Neural cell (in vitro differentiated cells): ENCODE results near the gene PPP1R1A.

Experiments
- CTCF ChIP-seq: fragments of 450-650 bp; IDR thresholded peaks from 2 replicates; pipeline ENCODE4 v1.5.1; 2014; ENCODE audit warnings: antibody characterized with exemption, mild to moderate bottlenecking, moderate library complexity; ENCODE audit not compliant: poor library complexity, severe bottlenecking
- POLR2AphosphoS5 ChIP-seq: IDR thresholded peaks from 2 replicates; pipeline ENCODE4 v1.6.1; 2012
- SMC3 ChIP-seq: fragments of 450-650 bp; conservative IDR thresholded peaks from 2 replicates; pipeline ENCODE4 v1.6.1; 2014; ENCODE audit warnings: antibody characterized with exemption, mild to moderate bottlenecking, moderate library complexity; ENCODE audit not compliant: poor library complexity

DNA sequence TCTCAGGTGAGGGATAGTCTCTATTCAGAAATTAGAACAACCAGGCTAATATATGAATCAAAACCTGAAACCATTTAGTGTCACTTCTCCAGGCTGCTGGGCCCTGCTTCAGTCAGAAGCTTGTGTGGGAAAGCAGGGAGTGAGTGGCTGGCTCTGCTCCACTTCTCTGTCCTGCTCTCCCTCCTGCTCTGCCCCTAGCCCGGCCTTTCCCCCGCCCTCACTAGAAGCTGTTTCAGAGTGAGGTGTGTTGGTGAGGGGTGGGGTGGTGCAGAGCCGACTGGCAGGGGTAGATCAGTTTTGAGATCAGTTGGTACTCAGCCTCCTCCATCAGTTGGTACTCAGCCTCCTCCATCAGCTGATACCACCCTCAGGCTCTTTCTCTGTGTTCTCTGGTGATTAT lies 7.0 kb upstream of the PPP1R1A start:
- TF ChIP-seq CTCF = no peak
- TF ChIP-seq POLR2AphosphoS5 = no peak
- no peak for TF ChIP-seq SMC3
